Panc1 (cell line): ENCODE data around the gene TSEN15. TPM values are rescaled to one million over a fixed set of nuclear protein-coding genes. Genes with fewer than 3 reads are reported as not detected.

ENCODE experiments used
- ATAC-seq: fragments of 200-7000 bp; cut with Tn5 transposase; 2 replicates; pipeline ENCODE4 v1.9.1; 2020; ENCODE audit warnings: mild to moderate bottlenecking, moderate library complexity
- BruUV-seq: library from RNA; stranded (reverse); fragments of 400-500 nt; replicated peaks from 2 replicates; lab custom pipeline; 2021; lab: Mats Ljungman, UMichigan
- CTCF ChIA-PET: fragments of 300-600 bp; sonication (Branson Sonifier 250); formaldehyde crosslinking; loops from one replicate; lab custom pipeline; 2022; ENCODE audit warnings: antibody characterized with exemption; lab: Charles Lee
- POLR2A ChIA-PET: fragments of 300-600 bp; sonication (Branson Sonifier 250); formaldehyde crosslinking; loops from one replicate; lab custom pipeline; 2022; ENCODE audit warnings: antibody characterized with exemption; lab: Charles Lee
- DNase-seq: peaks from one replicate; pipeline ENCODE4 v3.0.0-alpha.2; 2010; ENCODE audit warnings: low read depth, low spot score
- H3K27ac ChIP-seq: 2 replicates; pipeline ENCODE4 v1.5.1; 2011; ENCODE audit warnings: mild to moderate bottlenecking, low read length, inconsistent platforms
- H3K27me3 ChIP-seq: fragments of 200-500 bp; sonication (Bioruptor generic); 2 replicates; pipeline ENCODE4 v1.6.0; 2014; ENCODE audit warnings: low read length, inconsistent platforms; ENCODE audit not compliant: control insufficient read depth, insufficient read depth
- H3K36me3 ChIP-seq: fragments of 200-500 bp; sonication (Bioruptor generic); 2 replicates; pipeline ENCODE4 v1.5.1; 2014; ENCODE audit warnings: inconsistent platforms, mild to moderate bottlenecking, low read length, moderate library complexity; ENCODE audit not compliant: control insufficient read depth, insufficient read depth
- H3K4me1 ChIP-seq: 2 replicates; pipeline ENCODE4 v1.5.1; 2011; ENCODE audit warnings: inconsistent platforms, mild to moderate bottlenecking, low read length, moderate library complexity; ENCODE audit not compliant: control insufficient read depth, insufficient read depth
- H3K4me3 ChIP-seq, 2 experiments: 2 replicates each; pipeline ENCODE4 v1.5.1; 2011 to 2012; ENCODE audit warnings: low read depth in 2 of 2, low read length in 2 of 2, mild to moderate bottlenecking in 2 of 2, inconsistent platforms in 1 of 2, moderate library complexity in 1 of 2
- H3K9me3 ChIP-seq: fragments of 200-500 bp; sonication (Bioruptor generic); 2 replicates; pipeline ENCODE4 v1.5.1; 2014; ENCODE audit warnings: low read depth, mild to moderate bottlenecking, inconsistent platforms, low read length, moderate library complexity; ENCODE audit not compliant: control insufficient read depth, insufficient read depth
- POLR2AphosphoS5 ChIP-seq: IDR thresholded peaks from 2 replicates; pipeline ENCODE4 v1.6.1; 2012; ENCODE audit warnings: mild to moderate bottlenecking, low read depth, low read length, moderate library complexity
- SIN3A ChIP-seq: IDR thresholded peaks from 2 replicates; pipeline ENCODE4 v1.6.1; 2012; ENCODE audit warnings: low read depth, mild to moderate bottlenecking, low read length, moderate library complexity, borderline replicate concordance; ENCODE audit not compliant: insufficient read depth
- TCF7L2 ChIP-seq: IDR thresholded peaks from 2 replicates; pipeline ENCODE4 v1.6.1; 2011; ENCODE audit warnings: mild to moderate bottlenecking, low read depth, low read length, inconsistent platforms
- in situ Hi-C: cut with HindIII; loops from 2 replicates; pipeline ENCODE4 v1.10.0; 2016; ENCODE audit warnings: low sequenced_read_pairs, low pct_unique_long_range_greater_than_20kb
- intact Hi-C: fragments of 100-400 bp; cut with micrococcal nuclease; formaldehyde crosslinking; loops from one replicate; pipeline ENCODE4 v1.10.0; 2022; ENCODE audit not compliant: unreplicated experiment
- total RNA-seq: library from RNA; stranded (reverse); gene quantifications from one replicate; pipeline ENCODE4 v1.2.1, GENCODE V29; 2021; ENCODE audit not compliant: unreplicated experiment
- TF ChIP-seq, protein P1 (sequence below), 2 experiments: IDR thresholded peaks; 2 replicates each; pipeline ENCODE4 v1.6.1; 2011 to 2012; ENCODE audit warnings: low read depth in 2 of 2, control low read depth in 1 of 2, low read length in 1 of 2, mild to moderate bottlenecking in 1 of 2, moderate library complexity in 1 of 2; ENCODE audit not compliant: insufficient read depth in 1 of 2
- TF ChIP-seq, protein P2 (sequence below): fragments of 450-650 bp; IDR thresholded peaks from 2 replicates; pipeline ENCODE4 v1.5.1; 2017; ENCODE audit warnings: mild to moderate bottlenecking

Gene TSEN15
- total RNA-seq, 1 experiment from 2014 or later: 31.4 TPM

DNA sequence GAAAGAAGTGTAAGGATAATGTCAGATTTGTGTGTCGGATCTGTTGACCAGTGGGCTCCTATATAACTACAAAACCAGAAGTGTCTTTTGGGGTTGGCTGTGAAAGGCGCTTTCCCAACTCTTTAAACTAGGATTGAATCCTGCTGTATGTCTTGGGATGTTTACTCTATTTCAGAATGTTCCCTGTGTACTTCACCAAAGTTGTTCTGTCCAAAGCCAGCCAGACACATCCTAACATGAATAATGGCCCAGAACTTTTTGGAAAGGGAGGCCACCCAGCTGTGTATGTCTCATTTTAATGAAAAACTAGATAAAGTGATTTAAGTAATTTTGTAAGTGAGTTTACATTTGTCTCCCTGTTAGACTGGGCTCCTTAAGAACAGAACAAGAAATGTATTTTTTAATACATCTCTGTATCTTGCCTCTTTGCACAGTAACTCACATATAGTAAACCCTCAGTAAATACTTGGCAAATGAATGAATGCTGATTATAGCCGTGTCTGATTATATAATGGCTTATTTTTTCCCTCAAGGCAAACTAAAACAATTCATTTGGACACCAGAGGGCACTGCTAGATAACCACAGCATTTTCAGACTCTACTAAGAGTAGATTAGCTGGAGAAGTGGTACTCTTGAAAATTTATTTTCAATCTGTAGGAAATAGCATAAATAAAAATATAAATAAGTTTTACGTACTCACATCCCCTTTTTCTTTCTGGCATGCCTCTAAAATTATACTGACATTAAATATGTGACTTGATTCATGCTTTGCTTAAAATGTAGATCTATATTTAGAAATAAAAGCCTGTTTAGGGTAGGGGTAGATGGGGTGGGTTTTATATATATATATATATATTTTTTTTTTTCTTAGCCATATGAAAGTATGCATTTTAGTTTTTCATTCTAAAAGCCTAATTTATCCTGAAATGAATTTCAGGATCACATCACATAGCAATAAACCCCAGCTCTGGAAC lies 23.8 kb downstream of the TSEN15 start:
- in situ Hi-C loops (no loop called here), intact Hi-C loops (loop anchor here (2.0 kb wide), 2 partner anchors 147 to 587 kb away; no protein-coding TSS in a partner anchor)
- no peak for TF ChIP-seq TCF7L2
- TF ChIP-seq SIN3A: no peak
- TF ChIP-seq, protein P1, sequence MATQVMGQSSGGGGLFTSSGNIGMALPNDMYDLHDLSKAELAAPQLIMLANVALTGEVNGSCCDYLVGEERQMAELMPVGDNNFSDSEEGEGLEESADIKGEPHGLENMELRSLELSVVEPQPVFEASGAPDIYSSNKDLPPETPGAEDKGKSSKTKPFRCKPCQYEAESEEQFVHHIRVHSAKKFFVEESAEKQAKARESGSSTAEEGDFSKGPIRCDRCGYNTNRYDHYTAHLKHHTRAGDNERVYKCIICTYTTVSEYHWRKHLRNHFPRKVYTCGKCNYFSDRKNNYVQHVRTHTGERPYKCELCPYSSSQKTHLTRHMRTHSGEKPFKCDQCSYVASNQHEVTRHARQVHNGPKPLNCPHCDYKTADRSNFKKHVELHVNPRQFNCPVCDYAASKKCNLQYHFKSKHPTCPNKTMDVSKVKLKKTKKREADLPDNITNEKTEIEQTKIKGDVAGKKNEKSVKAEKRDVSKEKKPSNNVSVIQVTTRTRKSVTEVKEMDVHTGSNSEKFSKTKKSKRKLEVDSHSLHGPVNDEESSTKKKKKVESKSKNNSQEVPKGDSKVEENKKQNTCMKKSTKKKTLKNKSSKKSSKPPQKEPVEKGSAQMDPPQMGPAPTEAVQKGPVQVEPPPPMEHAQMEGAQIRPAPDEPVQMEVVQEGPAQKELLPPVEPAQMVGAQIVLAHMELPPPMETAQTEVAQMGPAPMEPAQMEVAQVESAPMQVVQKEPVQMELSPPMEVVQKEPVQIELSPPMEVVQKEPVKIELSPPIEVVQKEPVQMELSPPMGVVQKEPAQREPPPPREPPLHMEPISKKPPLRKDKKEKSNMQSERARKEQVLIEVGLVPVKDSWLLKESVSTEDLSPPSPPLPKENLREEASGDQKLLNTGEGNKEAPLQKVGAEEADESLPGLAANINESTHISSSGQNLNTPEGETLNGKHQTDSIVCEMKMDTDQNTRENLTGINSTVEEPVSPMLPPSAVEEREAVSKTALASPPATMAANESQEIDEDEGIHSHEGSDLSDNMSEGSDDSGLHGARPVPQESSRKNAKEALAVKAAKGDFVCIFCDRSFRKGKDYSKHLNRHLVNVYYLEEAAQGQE (IDR thresholded peaks at IDR 0.05; ENCODE audit: insufficient read depth in 1 of 2, low read depth in 2 of 2, low read length in 1 of 2): no peak
- TF ChIP-seq, protein P2, sequence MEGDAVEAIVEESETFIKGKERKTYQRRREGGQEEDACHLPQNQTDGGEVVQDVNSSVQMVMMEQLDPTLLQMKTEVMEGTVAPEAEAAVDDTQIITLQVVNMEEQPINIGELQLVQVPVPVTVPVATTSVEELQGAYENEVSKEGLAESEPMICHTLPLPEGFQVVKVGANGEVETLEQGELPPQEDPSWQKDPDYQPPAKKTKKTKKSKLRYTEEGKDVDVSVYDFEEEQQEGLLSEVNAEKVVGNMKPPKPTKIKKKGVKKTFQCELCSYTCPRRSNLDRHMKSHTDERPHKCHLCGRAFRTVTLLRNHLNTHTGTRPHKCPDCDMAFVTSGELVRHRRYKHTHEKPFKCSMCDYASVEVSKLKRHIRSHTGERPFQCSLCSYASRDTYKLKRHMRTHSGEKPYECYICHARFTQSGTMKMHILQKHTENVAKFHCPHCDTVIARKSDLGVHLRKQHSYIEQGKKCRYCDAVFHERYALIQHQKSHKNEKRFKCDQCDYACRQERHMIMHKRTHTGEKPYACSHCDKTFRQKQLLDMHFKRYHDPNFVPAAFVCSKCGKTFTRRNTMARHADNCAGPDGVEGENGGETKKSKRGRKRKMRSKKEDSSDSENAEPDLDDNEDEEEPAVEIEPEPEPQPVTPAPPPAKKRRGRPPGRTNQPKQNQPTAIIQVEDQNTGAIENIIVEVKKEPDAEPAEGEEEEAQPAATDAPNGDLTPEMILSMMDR: peak; percentile 58; the same call in 1 of the 2 replicates
- TF ChIP-seq POLR2AphosphoS5: no peak
- Histone ChIP-seq H3K9me3 (no peaks in the 10 kb centered on the region), H3K36me3 (no peaks in the 10 kb centered on the region; the same call in 1 of the 2 replicates), H3K4me1 (no peaks in the 10 kb centered on the region), H3K4me3 (no peak overlapping the region), H3K27me3 (no peaks in the 10 kb centered on the region), H3K27ac (no peak overlapping the region)
- ChIA-PET CTCF (interaction anchor here (0.7 to 0.9 kb wide), 2 partner anchors 11 to 617 kb away, joined by 3 to 4 read pairs; no protein-coding TSS in a partner anchor), POLR2A (no interaction called here)
- BruUV-seq: no TSS peak
- DNase-seq: no peak
- peak; percentile 66; the same call in 1 of the 2 replicates for ATAC-seq

DNA sequence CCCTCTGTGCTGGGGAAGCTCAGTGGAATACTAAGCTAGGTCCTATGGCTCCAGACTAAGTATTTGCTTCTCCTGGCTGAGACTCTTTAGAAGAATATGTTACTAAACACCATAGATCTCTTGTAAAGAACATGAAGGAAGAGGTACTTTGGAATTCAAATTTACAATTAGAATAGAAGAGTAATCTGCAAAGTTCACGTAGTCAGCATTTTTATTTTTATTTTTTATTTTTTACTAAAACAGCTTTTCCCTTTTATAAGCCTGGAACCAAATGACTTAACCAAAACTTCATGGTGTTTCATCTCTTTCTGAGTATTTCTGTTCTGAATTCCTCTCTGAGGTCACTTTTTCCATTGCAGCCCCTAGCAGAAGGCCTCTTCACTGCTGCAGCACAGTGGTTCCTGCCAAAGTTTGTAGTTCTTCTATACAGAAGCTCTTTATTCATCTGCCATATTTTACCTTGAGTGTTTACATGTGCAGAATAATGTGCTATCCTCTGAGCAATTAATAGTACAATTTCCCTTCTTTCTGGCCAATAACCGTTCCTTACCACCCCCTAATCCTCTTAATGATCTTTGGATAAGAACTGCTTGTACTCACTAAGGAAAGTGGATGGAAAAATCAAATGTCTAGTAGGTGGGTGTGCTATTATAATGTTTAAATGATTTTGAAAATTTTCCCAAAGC lies 27.2 kb downstream of the TSEN15 start:
- intact Hi-C loops: no loop called here
- ChIA-PET CTCF (no interaction called here), POLR2A (no interaction called here)
- H3K27me3 ChIP-seq: no peaks in the 10 kb centered on the region
- ATAC-seq: no peak
- no peaks in the 10 kb centered on the region for H3K4me1 ChIP-seq
- no peak overlapping the region for H3K27ac ChIP-seq
- TF ChIP-seq POLR2AphosphoS5 (no peak), SIN3A (no peak), TCF7L2 (no peak)
- TF ChIP-seq, protein P2: no peak
- TF ChIP-seq, protein P1 (IDR thresholded peaks at IDR 0.05; ENCODE audit: insufficient read depth in 1 of 2, low read depth in 2 of 2, low read length in 1 of 2): no peak
- no peaks in the 10 kb centered on the region for H3K36me3 ChIP-seq
- no peaks in the 10 kb centered on the region for H3K9me3 ChIP-seq
- no peak overlapping the region for H3K4me3 ChIP-seq
- in situ Hi-C loops: no loop called here
- DNase-seq: no peak
- no TSS peak for BruUV-seq
